ENCODE data around the gene KDM4B.

KDM4B gene

GRCh38 chr19:5035105-5035761 lies 66.3 kb downstream of the KDM4B start:
- DNase-seq (ENCODE audit: low read depth) = no peak

GRCh38 chr19:5035793-5036697 lies 67.1 kb downstream of the KDM4B start:
- DNase-seq (ENCODE audit: low read depth) = no peak

DNA sequence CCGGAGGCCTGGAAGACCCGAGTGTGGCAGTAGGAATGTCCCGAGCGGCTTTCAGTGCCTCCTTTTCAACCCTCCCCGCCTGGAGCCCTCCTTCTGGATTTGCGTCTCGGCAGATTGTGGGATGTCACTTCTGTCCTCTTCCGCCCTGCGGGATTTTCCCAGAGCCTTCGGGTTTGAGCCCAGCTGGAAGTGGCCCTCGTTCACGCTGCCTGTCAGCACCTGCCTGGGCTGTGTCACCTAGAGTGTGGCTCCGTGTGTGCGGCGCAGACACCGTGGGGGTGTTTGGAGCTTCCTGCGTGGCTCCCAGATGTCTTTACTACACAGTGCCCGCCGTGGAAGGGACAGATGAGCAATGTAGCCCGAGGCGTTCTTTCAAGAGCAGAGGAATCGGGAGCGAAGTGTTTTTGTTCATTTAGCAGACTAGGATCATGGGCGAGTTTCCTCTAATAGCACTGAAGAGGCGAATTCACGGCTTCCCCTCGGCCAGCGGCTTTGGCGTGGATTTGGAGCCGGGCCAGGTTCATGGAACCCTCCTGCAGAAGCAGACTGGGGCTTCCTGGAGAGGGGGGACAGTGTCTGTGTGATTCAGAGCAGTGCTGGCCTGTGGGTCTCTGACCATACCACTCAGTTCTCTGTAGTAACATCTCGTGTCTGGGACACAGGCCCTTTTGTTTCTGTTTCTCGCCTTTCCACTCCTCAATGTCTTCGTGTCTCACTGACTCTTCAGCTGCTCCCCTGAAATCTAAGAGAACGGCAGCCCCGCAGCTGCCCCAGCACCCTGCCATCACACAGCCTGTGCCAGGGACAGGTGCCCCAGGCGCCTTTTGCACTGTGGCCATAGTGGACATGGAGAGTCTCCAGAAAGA lies 68.0 kb downstream of the KDM4B start:
- peak; percentile 93 for DNase-seq (ENCODE audit: low read depth)

- peak; percentile 28 for DNase-seq (ENCODE audit: low read depth)
Observed at GRCh38 chr19:5037936-5038335, 69.0 kb downstream of the KDM4B start.

DNA sequence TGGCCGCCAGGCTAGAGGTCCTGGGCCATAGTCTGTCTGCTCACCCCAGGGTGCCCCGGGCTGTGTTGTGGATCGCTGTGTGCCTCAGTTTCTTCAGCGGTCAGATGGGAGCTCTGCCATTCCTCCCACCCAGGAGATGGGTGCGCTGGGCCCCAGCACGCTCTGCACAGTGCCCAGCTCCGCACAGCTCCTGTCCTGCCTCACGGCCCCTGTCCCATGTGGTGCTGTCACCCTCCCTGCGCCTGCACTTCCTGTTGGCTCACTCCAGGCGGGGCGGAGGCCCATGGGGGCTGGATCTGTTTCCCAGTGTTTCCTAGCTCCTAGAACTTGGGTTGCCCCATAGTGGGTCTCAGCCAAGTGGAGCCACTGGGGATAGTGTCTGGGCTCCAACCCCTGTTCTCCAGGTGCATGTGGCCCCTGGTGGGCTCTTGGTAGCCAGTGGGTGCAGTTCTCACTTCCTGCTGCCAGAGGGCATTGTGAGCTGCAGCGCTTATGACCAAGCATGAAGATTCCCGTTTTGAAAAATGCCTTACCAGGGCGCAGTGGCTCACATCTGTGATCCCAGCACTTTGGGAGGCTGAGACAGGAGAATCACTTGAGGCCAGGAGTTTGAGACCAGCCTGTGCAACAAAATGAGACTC lies 69.8 kb downstream of the KDM4B start:
- DNase-seq (ENCODE audit: low read depth) = peak; percentile 51

GRCh38 chr19:5039642-5040543 lies 71.0 kb downstream of the KDM4B start:
- no peak for DNase-seq (ENCODE audit: low read depth)

- no peak for DNase-seq (ENCODE audit: low read depth)
Observed at GRCh38 chr19:5040544-5041167, 71.7 kb downstream of the KDM4B start.

DNA sequence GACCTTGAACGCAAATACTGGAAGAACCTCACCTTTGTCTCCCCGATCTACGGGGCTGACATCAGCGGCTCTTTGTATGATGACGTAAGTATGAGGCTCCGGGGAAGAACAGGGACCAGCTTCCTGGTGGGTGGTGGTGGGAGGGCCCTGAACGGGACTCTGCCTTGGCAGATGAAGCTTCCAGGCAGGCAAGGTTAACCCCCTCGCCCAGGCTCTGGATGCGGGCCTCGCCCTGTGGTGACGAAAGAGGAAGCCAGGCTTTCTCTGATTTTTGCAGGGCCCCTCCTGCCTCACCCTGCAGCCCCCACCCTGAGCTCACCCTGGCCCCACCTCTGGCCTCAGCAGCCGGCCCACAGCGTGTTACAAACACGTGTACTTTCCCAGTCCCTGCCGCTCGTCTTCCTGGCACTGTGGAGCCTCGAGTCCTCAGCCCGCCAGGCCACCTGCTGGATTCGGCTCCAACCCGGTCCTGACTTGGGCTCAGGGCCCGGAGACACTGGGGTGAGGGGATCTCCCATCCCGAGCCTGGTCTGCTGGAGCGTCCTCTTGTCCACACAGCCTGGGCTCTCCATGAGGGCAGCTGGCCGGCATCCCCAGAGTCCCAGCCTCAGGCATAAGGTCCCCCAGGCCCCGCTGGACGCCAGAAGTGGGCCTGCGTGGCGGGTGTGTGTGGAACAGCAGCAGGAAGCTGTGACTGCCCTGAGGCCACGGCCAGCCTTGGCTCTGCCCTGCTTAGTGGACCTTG lies 72.4 kb downstream of the KDM4B start:
- no peak for DNase-seq (ENCODE audit: low read depth)

- DNase-seq (ENCODE audit: low read depth) = no peak
Observed at GRCh38 chr19:5041913-5042187, 72.9 kb downstream of the KDM4B start.

- no peak for DNase-seq (ENCODE audit: low read depth)
Observed at GRCh38 chr19:5042556-5042955, 73.6 kb downstream of the KDM4B start.

DNA sequence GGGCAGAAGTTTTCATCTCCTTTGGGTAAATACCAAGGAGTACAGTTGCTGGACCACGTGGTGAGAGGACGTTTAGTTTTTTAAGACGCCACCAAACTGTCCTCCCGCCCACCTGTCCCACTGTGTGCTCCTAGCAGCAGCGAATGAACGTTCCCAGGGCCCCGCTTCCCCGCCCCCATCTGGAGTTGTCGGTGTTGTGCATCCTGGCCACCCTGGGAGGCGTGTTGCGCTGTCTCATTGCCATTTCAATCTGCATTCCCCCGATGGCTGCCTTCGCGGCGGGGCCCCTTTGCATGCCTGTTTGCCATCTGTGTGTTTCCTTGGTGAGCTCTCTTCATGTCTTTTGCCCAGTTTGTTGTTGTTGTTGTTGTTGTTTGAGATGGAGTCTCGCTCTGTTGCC lies 76.1 kb downstream of the KDM4B start:
- no peak for DNase-seq (ENCODE audit: low read depth)

DNA sequence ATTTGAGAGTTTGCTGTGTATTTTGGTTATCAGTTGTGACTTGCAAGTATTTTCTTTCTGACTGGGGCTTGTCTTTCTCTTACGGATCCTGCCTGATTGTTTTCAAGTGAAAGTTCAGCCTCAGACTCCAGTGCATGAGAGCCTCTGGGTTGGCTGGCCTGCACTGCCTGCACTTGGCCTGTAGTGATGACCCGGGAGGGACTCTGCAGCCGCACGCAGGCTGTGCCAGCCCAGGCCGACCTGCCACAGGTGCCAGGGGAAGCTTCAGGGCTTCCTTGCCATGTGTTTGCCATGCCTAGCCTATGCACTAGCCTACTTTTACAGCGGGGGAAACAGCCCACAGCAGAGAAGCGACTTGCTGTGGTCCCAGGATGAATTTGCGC lies 77.0 kb downstream of the KDM4B start:
- no peak for DNase-seq (ENCODE audit: low read depth)

GRCh38 chr19:5046339-5047039 lies 77.6 kb downstream of the KDM4B start:
- peak; percentile 88 for DNase-seq (ENCODE audit: low read depth)

GRCh38 chr19:5047251-5047935 lies 78.5 kb downstream of the KDM4B start:
- no peak for DNase-seq (ENCODE audit: low read depth)

DNA sequence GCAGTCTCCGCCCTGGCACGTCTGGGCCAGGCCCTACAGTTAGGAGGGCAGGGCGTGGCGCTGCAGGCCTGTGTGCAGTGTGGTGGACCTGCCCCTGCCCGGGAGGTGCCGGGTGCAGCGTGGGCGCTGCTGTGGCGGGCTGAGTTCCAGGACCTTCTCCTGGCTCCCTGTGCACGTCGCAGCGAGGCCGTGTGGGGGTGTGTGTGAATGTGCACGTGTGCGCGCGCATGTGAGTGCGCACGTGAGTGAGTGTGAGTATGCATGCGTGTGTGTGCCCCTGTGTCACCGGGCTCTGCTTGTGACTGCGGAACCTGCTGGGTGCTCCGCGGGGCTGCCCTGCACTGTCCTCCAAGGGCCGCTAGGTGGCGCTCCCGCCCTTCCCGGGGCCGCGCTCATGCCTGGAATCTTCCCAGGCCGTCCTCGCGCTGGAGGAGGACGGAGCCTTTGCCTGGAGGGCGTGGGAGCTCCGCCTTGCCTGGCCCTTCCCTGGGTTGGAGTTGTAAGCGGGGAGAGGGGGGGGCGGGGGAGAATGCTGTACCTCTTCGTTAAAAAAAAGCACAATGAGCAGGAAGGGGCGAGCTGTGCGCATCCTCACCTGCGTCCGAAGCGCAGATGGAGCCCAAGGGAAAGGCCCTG lies 79.3 kb downstream of the KDM4B start:
- peak; percentile 84 for DNase-seq (ENCODE audit: low read depth)

- peak; percentile 89 for DNase-seq (ENCODE audit: low read depth)
Observed at GRCh38 chr19:5048727-5049553, 80.0 kb downstream of the KDM4B start.

- DNase-seq (ENCODE audit: low read depth) = no peak
Observed at GRCh38 chr19:5049561-5049960, 80.6 kb downstream of the KDM4B start.

Data from EH (cell line).